ENCODE data around the gene ABCA3.

GRCh38 chr16:2385190-2385836 lies 44.8 kb upstream of the ABCA3 start:
- TF ChIP-seq REST (IDR thresholded peaks at IDR 0.05; ENCODE audit: insufficient read depth in 1 of 2, low read depth in 2 of 2, low read length in 2 of 2) = no peak
- TF ChIP-seq TAF1 (IDR thresholded peaks at IDR 0.05; ENCODE audit: borderline replicate concordance, insufficient read depth, low read length) = no peak
- TF ChIP-seq POLR2AphosphoS5 (IDR thresholded peaks at IDR 0.05; ENCODE audit: low read depth, low read length) = no peak
- no peak for TF ChIP-seq SIN3A (IDR thresholded peaks at IDR 0.05; ENCODE audit: borderline replicate concordance, insufficient read depth, low read length)
- TF ChIP-seq FOXP2 (optimal IDR thresholded peaks at IDR 0.05; ENCODE audit: borderline replicate concordance, extremely low read depth, extremely low read length, insufficient read depth) = no peak
